ENCODE results near the gene KRT81.

DNA sequence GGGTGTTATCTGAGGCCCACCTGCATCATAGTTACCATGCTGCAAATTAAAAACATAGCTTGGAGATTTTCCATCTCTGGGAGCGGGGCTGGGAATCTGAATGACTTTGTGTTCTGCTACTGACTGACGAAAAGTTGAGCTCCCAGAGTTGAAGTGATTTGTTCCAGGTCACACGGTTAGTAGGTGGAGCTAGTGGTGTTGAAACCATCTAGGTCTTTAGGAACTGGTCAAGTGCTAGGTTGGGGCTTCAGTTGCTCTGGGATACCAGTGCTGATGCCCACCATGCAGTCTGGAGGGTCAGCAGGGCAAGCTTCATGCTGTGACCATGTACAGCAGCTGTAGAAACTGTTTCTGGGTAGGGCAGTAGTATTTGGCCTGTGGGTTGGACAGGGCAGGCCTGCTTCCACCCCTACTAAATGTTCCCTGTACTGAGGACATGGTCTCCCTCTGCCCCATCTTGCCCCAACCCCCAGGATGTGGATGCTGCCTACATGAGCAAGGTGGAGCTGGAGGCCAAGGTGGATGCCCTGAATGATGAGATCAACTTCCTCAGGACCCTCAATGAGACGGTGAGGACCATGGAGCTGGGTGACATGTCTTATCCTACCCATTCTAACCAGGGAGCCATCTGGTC, 53.0 kb downstream of the KRT81 start:
- no peak for TF ChIP-seq RAD21 (IDR thresholded peaks at IDR 0.05; ENCODE audit: low read length)
- no peak for TF ChIP-seq CTCF (conservative IDR thresholded peaks at IDR 0.05; ENCODE audit: low read depth, low read length)
- TF ChIP-seq CHD1 (IDR thresholded peaks at IDR 0.05; ENCODE audit: low read depth, low read length): no peak
- TF ChIP-seq ELK1 (IDR thresholded peaks at IDR 0.05; ENCODE audit: borderline replicate concordance, low read depth, low read length): no peak
- no peak for TF ChIP-seq MAZ (IDR thresholded peaks at IDR 0.05; ENCODE audit: borderline replicate concordance, low read depth, low read length)

Data from IMR-90 (cell line).